Thyroid gland (tissue), 4 donors: ENCODE results near the gene OSBPL3.

Source experiments
- CTCF ChIP-seq, 6 experiments: fragments of 200-600 bp in 3 of 6; fragments of 450-650 bp in 3 of 6; sonication (generic) in 3 of 6; IDR thresholded peaks; one replicate each; pipeline ENCODE4 v1.5.1; 2016 to 2019; ENCODE audit warnings: antibody characterized with exemption in 6 of 6, mild to moderate bottlenecking in 2 of 6, inconsistent platforms in 1 of 6, moderate library complexity in 1 of 6
- POLR2A ChIP-seq, 2 donors: fragments of 450-650 bp; IDR thresholded peaks; one replicate each; pipeline ENCODE4 v1.6.1; 2017; ENCODE audit warnings: antibody characterized with exemption in 2 of 2, mild to moderate bottlenecking in 2 of 2, moderate library complexity in 1 of 2

- no peak for TF ChIP-seq CTCF (IDR thresholded peaks at IDR 0.05)
- TF ChIP-seq POLR2A (IDR thresholded peaks at IDR 0.05) = no peak
Observed at GRCh38 chr7:24948739-24949138, 31.2 kb downstream of the OSBPL3 start.
